GM18499 (cell line): Measurements from ENCODE around the gene MSL3B.

Experiments
- ATAC-seq: cut with Tn5 transposase; IDR thresholded peaks from one replicate; pipeline ENCODE4 v1.9.1; 2021; ENCODE audit warnings: moderate number of reproducible peaks; ENCODE audit not compliant: insufficient read depth, unreplicated experiment

MSL3B gene

GRCh38 chr2:233835230-233836186 is 32.7 kb downstream of the MSL3B start:
- ATAC-seq = no peak

GRCh38 chr2:233833345-233833744 is 34.8 kb downstream of the MSL3B start:
- ATAC-seq = no peak

- ATAC-seq = no peak
Observed at GRCh38 chr2:233832869-233833311, 35.3 kb downstream of the MSL3B start.

DNA sequence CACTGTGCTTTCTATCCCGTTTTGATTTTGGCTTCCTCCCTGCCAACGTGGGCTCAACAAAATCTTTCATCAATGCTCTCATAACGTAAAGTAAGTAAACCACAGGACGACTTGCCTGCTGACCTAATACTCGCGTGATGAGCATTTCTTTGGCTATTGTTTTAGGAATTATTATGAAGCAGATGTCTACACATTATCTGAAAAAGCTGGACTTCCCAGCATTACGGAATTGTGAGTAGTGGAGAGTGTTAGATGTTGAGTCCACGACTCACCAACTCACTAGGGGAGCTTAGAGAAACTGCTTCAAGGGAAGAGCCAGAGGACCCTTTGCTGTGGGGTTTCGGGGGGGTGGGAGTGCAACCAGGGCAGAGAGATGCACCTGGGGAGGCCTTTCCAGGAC is 35.8 kb downstream of the MSL3B start:
- ATAC-seq = no peak

DNA sequence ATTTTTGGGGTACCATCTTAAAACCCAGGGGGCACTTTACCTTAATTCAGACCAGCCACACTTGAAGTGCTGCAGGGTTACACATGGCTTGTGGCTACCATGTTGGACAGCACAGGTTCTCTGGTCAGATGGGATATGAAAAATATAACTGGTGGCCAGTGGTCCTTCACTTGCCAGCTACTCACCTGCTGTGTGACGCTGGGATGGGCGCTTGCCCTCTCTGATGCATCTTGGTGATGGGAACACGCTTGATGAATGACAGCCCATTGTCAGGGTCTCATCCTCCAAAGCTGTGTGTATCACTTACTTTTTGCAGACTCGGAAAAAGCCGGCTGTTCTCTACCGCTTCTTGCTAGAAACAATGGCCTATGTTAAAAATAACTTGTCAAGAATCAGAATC is 36.3 kb downstream of the MSL3B start:
- no peak for ATAC-seq

GRCh38 chr2:233831011-233831721 is 37.0 kb downstream of the MSL3B start:
- ATAC-seq = no peak

- no peak for ATAC-seq
Observed at GRCh38 chr2:233830111-233830802, 37.9 kb downstream of the MSL3B start.

- ATAC-seq = no peak
Observed at GRCh38 chr2:233829193-233830110, 38.7 kb downstream of the MSL3B start.

GRCh38 chr2:233828546-233829192 is 39.5 kb downstream of the MSL3B start:
- no peak for ATAC-seq

DNA sequence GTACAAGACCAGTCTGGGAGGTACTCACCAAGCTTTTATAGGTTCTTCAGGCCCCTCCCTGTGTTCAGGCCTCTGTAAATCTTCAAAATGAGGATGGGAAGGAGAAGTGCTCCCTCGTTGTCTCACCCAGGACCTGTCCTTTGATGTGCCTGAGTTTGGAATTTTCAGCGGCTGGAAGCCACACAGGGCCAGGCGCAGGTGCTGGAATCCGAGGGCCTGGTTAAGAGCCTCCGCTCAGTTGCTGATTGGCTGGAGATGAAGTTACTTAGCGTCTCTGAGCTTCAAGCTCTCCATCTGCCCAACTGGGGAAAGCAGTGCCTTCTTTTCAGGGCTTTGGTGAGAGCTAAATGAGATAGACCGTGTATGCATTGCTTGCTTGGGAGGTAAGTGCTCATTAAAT is 43.8 kb downstream of the MSL3B start:
- no peak for ATAC-seq

DNA sequence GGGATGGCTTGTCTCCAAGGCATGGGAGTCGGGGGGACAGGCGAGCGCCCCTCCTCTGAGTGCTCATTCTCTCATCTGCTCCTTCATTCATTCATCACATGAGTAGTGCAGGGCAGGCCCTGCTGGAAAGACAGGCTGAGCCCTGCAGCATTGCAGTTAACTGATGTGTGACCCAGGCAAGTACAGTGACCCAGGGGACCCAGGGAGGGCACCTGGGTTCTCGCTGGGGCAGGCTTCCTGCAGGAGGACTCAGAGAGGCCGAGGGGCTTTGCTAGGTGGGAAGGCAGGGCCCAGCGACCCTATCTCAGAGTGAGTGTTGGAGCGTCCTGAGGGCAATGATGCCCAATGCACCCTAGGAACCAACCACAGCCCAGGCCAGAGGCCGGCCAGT is 44.5 kb downstream of the MSL3B start:
- no peak for ATAC-seq

GRCh38 chr2:233822781-233823730 is 45.1 kb downstream of the MSL3B start:
- ATAC-seq = no peak

- ATAC-seq = no peak
Observed at GRCh38 chr2:233822101-233822771, 46.0 kb downstream of the MSL3B start.

DNA sequence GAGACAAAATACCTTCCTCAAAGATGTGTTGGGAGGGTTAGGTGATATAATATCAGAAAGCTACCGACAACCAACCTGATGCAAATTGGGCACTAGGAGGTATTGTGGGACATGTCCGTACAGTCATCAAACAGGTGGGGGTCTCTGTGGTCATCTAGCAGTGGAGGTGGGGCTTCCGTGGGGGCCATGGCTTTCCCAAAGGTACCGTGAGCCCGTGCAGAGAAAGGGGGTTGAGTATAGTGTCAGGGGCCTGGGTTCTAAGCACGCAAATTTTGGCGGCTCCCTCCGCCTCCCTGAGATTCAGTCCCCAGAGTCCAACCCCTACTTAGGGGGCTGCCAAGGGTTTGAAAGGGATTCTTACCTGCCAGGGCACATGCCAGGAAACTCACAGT is 46.5 kb downstream of the MSL3B start:
- ATAC-seq = no peak

DNA sequence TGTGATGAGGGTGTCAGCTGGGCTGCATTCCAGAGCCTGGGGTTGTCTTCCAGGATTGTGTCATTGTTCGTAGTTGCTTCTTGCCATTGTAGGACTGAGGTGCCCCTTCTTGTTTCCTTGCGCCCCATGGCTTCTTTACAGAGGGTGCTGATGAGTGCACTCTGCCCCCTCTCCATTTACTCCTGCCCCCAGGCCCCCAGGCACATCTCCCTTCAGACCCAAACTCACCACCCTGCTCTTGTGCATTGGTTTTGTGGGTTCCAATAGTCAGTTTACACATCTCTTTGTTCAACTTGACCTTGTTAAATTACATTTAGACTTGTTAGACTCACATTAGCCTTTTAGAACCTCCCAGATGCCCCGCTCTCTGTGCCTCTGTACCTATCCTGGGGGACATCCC is 47.0 kb downstream of the MSL3B start:
- no peak for ATAC-seq

DNA sequence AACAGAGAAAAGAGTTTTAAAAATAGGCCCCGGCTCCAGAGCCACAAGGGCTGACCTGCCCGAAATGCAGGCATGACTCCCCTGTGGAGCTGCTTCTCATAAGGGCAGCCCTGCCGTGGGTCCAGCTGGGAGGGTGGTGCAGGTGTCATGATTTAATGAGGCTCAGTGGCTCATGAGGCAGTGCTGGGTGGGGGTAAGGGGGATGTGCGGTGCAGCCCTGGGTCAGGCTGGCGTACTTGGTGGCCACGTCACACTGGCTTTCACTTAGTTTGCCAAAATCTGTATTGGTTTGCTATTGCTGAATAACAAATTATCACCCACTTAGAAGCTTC is 47.4 kb downstream of the MSL3B start:
- no peak for ATAC-seq

DNA sequence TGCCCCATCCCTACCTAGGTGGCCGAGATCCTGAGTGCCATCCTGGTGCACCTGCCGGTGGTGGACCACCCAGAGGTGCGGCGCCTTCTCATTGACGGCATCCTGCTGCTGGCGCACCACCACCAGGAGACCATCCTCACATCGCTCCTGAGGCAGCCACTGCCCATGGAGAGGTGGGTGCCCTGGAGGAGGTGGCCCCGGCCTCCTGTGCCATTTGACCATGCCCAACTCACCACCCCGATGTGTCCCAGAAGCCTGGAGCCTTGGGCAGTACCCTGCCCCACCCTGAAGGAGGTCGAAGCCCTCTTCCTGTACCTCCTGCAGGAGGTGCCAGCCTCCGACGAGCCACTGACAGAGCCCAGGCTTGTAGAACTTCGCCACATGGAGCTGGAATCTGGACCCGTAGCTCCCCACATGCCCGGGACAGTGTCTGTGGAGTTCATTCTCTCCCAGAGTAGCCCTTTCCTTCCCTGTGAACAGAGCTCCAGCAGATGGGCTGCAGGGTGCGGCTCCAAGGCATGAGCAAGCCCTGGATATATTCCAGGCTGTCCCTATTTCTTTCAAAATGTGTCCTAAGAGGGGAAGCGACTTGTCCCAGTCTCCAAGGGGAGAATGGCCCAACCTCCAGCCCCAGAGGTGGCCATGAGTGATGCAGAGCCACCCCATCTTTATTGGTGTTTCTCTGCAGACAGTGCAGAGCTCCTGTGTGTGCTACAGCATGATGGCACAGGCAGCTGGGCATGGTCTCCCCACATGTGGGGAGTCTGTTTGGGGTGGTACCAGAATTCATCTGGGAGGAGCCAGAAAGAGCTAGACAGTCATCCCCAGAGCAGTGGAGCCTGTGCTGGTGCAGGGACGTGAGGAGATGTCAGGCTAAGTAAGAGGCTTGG is 48.1 kb downstream of the MSL3B start:
- no peak for ATAC-seq
